ENCODE data around the gene EXOSC5.
A peak's percentile ranks its signal among the peaks of the same experiment; 100 is the strongest.
"Not testable (repeated sequence)": the region's sequence is repeated elsewhere in the genome, so short reads cannot be mapped to it uniquely, and the experiment has no call there.

The EXOSC5 gene

DNA sequence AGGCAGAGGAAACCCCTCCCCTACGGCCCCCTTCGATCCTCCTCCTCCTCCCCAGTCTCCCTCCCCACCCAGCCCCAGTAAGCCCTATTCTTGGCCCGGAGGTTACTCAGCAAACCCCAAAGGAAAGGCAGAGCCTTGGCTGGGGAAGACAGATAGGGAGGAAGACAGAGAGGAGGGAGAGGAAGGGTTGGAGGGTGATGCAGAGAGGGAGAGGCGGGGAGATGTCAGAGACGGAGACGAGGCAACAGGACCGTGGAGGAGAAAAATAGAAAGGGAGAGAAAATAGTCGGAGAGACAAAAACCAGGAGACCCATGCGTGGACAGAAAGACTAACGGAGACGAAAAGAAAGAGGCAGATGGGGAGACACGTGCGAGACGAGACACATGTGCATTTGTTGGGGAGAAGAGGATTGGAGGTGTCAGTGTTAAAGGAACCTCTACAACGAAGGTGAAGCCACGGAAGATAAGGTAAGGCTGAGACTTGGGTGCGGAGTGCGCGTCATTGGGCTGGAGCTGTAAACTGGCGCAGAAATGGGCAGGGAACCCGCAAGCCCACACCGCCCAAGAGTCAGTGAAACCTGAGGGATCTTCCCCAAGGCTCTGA, 46.3 kb downstream of the EXOSC5 start:
- Histone ChIP-seq H3K36me3 (ENCODE audit: control insufficient read depth, insufficient read depth, low read length) (no peaks in the 10 kb centered on the region), H3K4me3 (ENCODE audit: insufficient read depth, low read depth, low read length) (peak overlapping the region; percentile 55), H3K27me3 (ENCODE audit: control insufficient read depth, insufficient read depth, low read length, poor library complexity, severe bottlenecking) (peaks cover 53% of the 10 kb centered on the region), H3K4me1 (ENCODE audit: control insufficient read depth, insufficient read depth, low read length) (peaks cover 19% of the 10 kb centered on the region), H3K9me3 (ENCODE audit: control insufficient read depth, low read length) (no peaks in the 10 kb centered on the region), H3K27ac (ENCODE audit: insufficient read depth, low read depth, low read length, poor library complexity, severe bottlenecking) (no peak overlapping the region)
- 8 to 10% methylated on average over 20 to 22 of the region's 22 CpGs for WGBS, 2 experiments

- H3K27ac ChIP-seq (ENCODE audit: insufficient read depth, low read depth, low read length, poor library complexity, severe bottlenecking); H3K9me3 ChIP-seq (ENCODE audit: control insufficient read depth, low read length); H3K4me3 ChIP-seq (ENCODE audit: insufficient read depth, low read depth, low read length); H3K4me1 ChIP-seq (ENCODE audit: control insufficient read depth, insufficient read depth, low read length); H3K36me3 ChIP-seq (ENCODE audit: control insufficient read depth, insufficient read depth, low read length): not testable (repeated sequence)
- peaks cover 28% of the 10 kb centered on the region for H3K27me3 ChIP-seq (ENCODE audit: control insufficient read depth, insufficient read depth, low read length, poor library complexity, severe bottlenecking)
- whole genome bisulfite sequencing, 2 experiments = 89 to 92% methylated on average over 9 of the region's 9 CpGs
Observed at GRCh38 chr19:41346916-41347315, 50.2 kb downstream of the EXOSC5 start.

DNA sequence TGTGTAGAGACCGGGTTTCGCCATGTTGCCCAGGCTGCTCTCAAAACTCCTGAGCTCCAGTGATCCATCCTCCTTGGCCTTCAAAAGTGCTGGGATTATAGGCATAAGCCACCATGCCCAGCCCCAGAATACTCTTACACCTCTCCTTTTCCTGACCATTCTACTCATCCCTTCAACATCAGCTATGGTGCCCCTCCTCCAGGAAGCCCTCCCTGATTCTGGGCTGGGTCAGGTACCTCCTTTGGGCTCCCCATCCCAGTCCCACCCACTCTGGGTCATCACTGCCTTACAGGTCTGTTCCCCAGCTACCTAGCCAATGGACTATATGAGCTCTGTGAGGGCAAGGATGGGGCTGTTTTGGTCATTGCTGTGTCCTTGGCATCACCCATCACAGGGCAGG, 53.0 kb downstream of the EXOSC5 start:
- no peak overlapping the region for H3K27ac ChIP-seq (ENCODE audit: insufficient read depth, low read depth, low read length, poor library complexity, severe bottlenecking)
- 79 to 92% methylated on average over 2 of the region's 2 CpGs for WGBS, 2 experiments
- H3K4me3 ChIP-seq (ENCODE audit: insufficient read depth, low read depth, low read length) = no peak overlapping the region
- no peaks in the 10 kb centered on the region for H3K4me1 ChIP-seq (ENCODE audit: control insufficient read depth, insufficient read depth, low read length)
- H3K27me3 ChIP-seq (ENCODE audit: control insufficient read depth, insufficient read depth, low read length, poor library complexity, severe bottlenecking) = peaks cover under 1% of the 10 kb centered on the region
- no peaks in the 10 kb centered on the region for H3K36me3 ChIP-seq (ENCODE audit: control insufficient read depth, insufficient read depth, low read length)
- H3K9me3 ChIP-seq (ENCODE audit: control insufficient read depth, low read length) = no peaks in the 10 kb centered on the region

DNA sequence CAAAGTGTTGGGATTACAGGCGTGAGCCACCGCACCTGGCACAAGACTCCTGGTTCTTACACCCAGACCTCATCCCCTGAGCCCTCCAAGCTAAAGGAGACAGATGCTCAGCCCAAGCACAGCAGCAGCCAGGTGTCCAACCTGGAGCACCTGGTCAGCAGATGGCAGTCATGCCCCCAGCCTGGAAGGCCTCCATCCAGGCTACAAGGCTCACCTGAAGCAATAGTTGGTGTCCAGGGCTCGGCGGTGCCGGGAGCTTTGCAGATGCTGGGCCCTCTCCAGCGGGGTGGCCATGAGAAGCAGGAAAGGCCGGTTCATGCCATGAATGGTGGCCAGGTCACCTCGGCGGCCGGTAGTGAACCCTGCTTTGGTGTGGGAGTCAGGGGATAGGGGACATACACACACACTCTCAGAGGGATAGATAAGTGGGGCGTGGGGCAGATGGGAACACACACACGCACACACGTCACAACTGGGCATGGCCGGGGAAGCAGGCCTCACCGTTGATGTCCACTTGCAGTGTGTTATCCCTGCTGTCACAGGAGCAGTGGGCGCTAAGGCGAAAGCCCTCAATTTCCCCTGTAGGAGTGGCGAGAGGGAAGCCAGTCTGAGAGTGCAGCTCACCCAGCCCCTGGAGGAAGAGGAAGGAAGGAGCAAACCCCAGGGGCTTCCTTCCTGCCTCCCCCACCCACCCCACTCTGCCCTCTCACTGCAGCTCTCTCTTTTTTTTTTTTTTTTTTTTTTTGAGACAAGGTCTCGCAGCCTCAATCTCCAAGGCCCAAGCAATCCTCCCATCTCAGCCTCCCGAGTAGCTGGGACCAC, 55.3 kb downstream of the EXOSC5 start:
- Histone ChIP-seq H3K27me3 (ENCODE audit: control insufficient read depth, insufficient read depth, low read length, poor library complexity, severe bottlenecking) (no peaks in the 10 kb centered on the region), H3K36me3 (ENCODE audit: control insufficient read depth, insufficient read depth, low read length) (no peaks in the 10 kb centered on the region), H3K4me3 (ENCODE audit: insufficient read depth, low read depth, low read length) (no peak overlapping the region), H3K27ac (ENCODE audit: insufficient read depth, low read depth, low read length, poor library complexity, severe bottlenecking) (no peak overlapping the region), H3K9me3 (ENCODE audit: control insufficient read depth, low read length) (no peaks in the 10 kb centered on the region), H3K4me1 (ENCODE audit: control insufficient read depth, insufficient read depth, low read length) (no peaks in the 10 kb centered on the region)
- WGBS, 2 experiments = 94 to 95% methylated on average over 20 of the region's 20 CpGs

DNA sequence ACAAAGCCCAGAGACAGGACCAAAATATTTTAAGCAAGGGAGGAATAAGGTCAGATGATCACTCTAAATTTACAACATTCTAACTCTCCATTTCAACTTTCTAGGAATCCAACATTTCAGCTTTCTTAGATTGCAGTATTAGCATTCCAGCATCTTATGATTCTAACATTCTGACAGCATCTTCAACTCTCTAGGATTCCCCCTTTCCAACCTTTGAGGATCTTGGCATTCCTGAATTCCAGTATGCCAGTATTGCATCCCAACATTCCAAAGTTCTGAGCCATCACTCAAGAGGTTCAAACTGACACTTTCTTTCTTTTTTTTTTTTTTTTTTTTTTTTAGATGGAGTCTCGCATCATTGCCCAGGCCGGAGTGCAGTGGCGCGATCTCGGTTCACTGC, 57.2 kb downstream of the EXOSC5 start:
- H3K36me3 ChIP-seq (ENCODE audit: control insufficient read depth, insufficient read depth, low read length) = no peaks in the 10 kb centered on the region
- no peaks in the 10 kb centered on the region for H3K9me3 ChIP-seq (ENCODE audit: control insufficient read depth, low read length)
- H3K4me3 ChIP-seq (ENCODE audit: insufficient read depth, low read depth, low read length) = no peak overlapping the region
- no peaks in the 10 kb centered on the region for H3K4me1 ChIP-seq (ENCODE audit: control insufficient read depth, insufficient read depth, low read length)
- H3K27me3 ChIP-seq (ENCODE audit: control insufficient read depth, insufficient read depth, low read length, poor library complexity, severe bottlenecking) = no peaks in the 10 kb centered on the region
- H3K27ac ChIP-seq (ENCODE audit: insufficient read depth, low read depth, low read length, poor library complexity, severe bottlenecking) = no peak overlapping the region
- 84 to 87% methylated on average over 5 of the region's 5 CpGs for WGBS, 2 experiments
